A673 (cell line): ENCODE results near the gene PTCH1. TPM values are rescaled to one million over a fixed set of nuclear protein-coding genes. Genes with fewer than 3 reads are reported as not detected.

ENCODE experiments used
- BruUV-seq: library from RNA; stranded (reverse); fragments of 400-500 nt; replicated peaks from 2 replicates; lab custom pipeline; 2021; lab: Mats Ljungman, UMichigan
- CTCF ChIA-PET: fragments of 300-600 bp; sonication (Branson Sonifier 250); formaldehyde crosslinking; loops from one replicate; lab custom pipeline; 2022; ENCODE audit warnings: antibody characterized with exemption; lab: Charles Lee
- POLR2A ChIA-PET: fragments of 300-600 bp; sonication (Branson Sonifier 250); formaldehyde crosslinking; loops from one replicate; lab custom pipeline; 2022; ENCODE audit warnings: antibody characterized with exemption; ENCODE audit not compliant: low non-redundant PET; lab: Charles Lee
- DNase-seq: peaks from one replicate; pipeline ENCODE4 v3.0.0-alpha.2; 2015; ENCODE audit warnings: low spot score
- H3K27ac ChIP-seq: fragments of 200-600 bp; sonication (generic); 2 replicates; pipeline ENCODE4 v1.5.1; 2016; ENCODE audit warnings: mixed run types, low read depth, mild to moderate bottlenecking, mixed read lengths, antibody characterized with exemption, low read length; ENCODE audit not compliant: poor library complexity, severe bottlenecking
- H3K27me3 ChIP-seq: fragments of 200-600 bp; sonication (generic); replicated peaks from 2 replicates; pipeline ENCODE4 v1.6.1; 2017; ENCODE audit warnings: mixed run types, low read depth, mild to moderate bottlenecking, mixed read lengths, antibody characterized with exemption, low read length; ENCODE audit not compliant: insufficient read depth, poor library complexity
- H3K36me3 ChIP-seq: fragments of 200-600 bp; sonication (generic); 2 replicates; pipeline ENCODE4 v1.6.1; 2016; ENCODE audit warnings: mixed run types, mild to moderate bottlenecking, mixed read lengths, antibody characterized with exemption, low read length; ENCODE audit not compliant: insufficient read depth, poor library complexity, severe bottlenecking
- H3K4me1 ChIP-seq: fragments of 200-600 bp; sonication (generic); 2 replicates; pipeline ENCODE4 v1.6.1; 2017; ENCODE audit warnings: mixed run types, mild to moderate bottlenecking, mixed read lengths, antibody characterized with exemption, low read length; ENCODE audit not compliant: insufficient read depth, poor library complexity, severe bottlenecking
- H3K4me3 ChIP-seq: fragments of 200-600 bp; sonication (generic); 2 replicates; pipeline ENCODE4 v1.5.1; 2016; ENCODE audit warnings: low read depth, mixed run types, mild to moderate bottlenecking, mixed read lengths, low read length; ENCODE audit not compliant: poor library complexity, severe bottlenecking
- H3K9me3 ChIP-seq: fragments of 200-600 bp; sonication (generic); 2 replicates; pipeline ENCODE4 v1.6.1; 2016; ENCODE audit warnings: mixed run types, low read depth, mild to moderate bottlenecking, mixed read lengths, antibody characterized with exemption, low read length; ENCODE audit not compliant: poor library complexity, severe bottlenecking
- CTCF ChIP-seq: fragments of 300-800, 200-600 bp; sonication (generic); conservative IDR thresholded peaks from 2 replicates; pipeline ENCODE4 v1.5.1; 2017; ENCODE audit warnings: low read depth, mild to moderate bottlenecking, antibody characterized with exemption, low read length, moderate library complexity, mixed read lengths
- EZH2 ChIP-seq: fragments of 200-600 bp; sonication (generic); IDR thresholded peaks from 2 replicates; pipeline ENCODE4 v1.6.1; 2017; ENCODE audit warnings: borderline replicate concordance, low read depth, mild to moderate bottlenecking, mixed read lengths, antibody characterized with exemption, low read length; ENCODE audit not compliant: poor library complexity, severe bottlenecking
- intact Hi-C: fragments of 100-400 bp; cut with micrococcal nuclease; formaldehyde crosslinking; loops from one replicate; pipeline ENCODE4 v1.10.0; 2022; ENCODE audit not compliant: unreplicated experiment
- total RNA-seq: library from RNA; stranded (reverse); gene quantifications from 2 replicates; pipeline ENCODE4 v1.2.3, GENCODE V29; 2021

PTCH1 gene
- total RNA-seq, 1 experiment from 2014 or later = 36.5 TPM

GRCh38 chr9:95455714-95456113 is 61.1 kb downstream of the PTCH1 start:
- no TSS peak for BruUV-seq
- Histone ChIP-seq H3K27me3 (no peaks in the 10 kb centered on the region), H3K4me3 (no peak overlapping the region), H3K9me3 (no peaks in the 10 kb centered on the region), H3K4me1 (peaks cover 7% of the 10 kb centered on the region), H3K27ac (no peak overlapping the region), H3K36me3 (peaks cover 73% of the 10 kb centered on the region)
- POLR2A ChIA-PET = no interaction called here
- TF ChIP-seq EZH2 (no peak), CTCF (no peak)
- intact Hi-C loops = no loop called here
- CTCF ChIA-PET = no interaction called here
- DNase-seq = no peak

- intact Hi-C loops = no loop called here
- no peak for DNase-seq
- H3K27me3 ChIP-seq = no peaks in the 10 kb centered on the region
- no peak overlapping the region for H3K27ac ChIP-seq
- no peaks in the 10 kb centered on the region for H3K9me3 ChIP-seq
- H3K36me3 ChIP-seq = peaks cover 74% of the 10 kb centered on the region
- BruUV-seq = no TSS peak
- H3K4me1 ChIP-seq = no peaks in the 10 kb centered on the region
- ChIA-PET POLR2A (no interaction called here), CTCF (no interaction called here)
- no peak overlapping the region for H3K4me3 ChIP-seq
- TF ChIP-seq CTCF (no peak), EZH2 (no peak)
Measured at GRCh38 chr9:95452176-95452575, 64.6 kb downstream of the PTCH1 start.

GRCh38 chr9:95451065-95451426 is 65.7 kb downstream of the PTCH1 start:
- peaks cover 74% of the 10 kb centered on the region for H3K36me3 ChIP-seq
- CTCF ChIA-PET = no interaction called here

More at GRCh38 chr9:95451065-95451426, 65.7 kb downstream of the PTCH1 start:
- DNase-seq = no peak
- intact Hi-C loops = no loop called here
- Histone ChIP-seq H3K27ac (no peak overlapping the region), H3K9me3 (no peaks in the 10 kb centered on the region), H3K27me3 (no peaks in the 10 kb centered on the region), H3K4me3 (no peak overlapping the region), H3K4me1 (no peaks in the 10 kb centered on the region)
- POLR2A ChIA-PET = no interaction called here
- BruUV-seq = no TSS peak
- no peak for TF ChIP-seq EZH2
- TF ChIP-seq CTCF = no peak
